OCI-LY1 (cell line): Measurements from ENCODE around the gene WNT8A.

ENCODE experiments used
- H2AFZ ChIP-seq: fragments of 200-600 bp; sonication (generic), shearing (Covaris generic); 2 replicates; pipeline ENCODE4 v1.6.0; 2014; ENCODE audit warnings: antibody characterized with exemption, mild to moderate bottlenecking, low read length
- H3F3A ChIP-seq: fragments of 200-600 bp; sonication (generic), shearing (Covaris generic); 2 replicates; pipeline ENCODE4 v1.6.0; 2014; ENCODE audit warnings: mild to moderate bottlenecking, antibody characterized with exemption, low read length, moderate library complexity; ENCODE audit not compliant: insufficient read depth
- H3K27ac ChIP-seq: fragments of 200-600 bp; sonication (generic); 2 replicates; pipeline ENCODE4 v1.5.1; 2014; ENCODE audit warnings: low read length, mixed run types, mild to moderate bottlenecking, low read depth; ENCODE audit not compliant: poor library complexity, severe bottlenecking
- H3K27me3 ChIP-seq: fragments of 200-600 bp; sonication (generic); 2 replicates; pipeline ENCODE4 v1.6.0; 2014; ENCODE audit warnings: antibody characterized with exemption, mild to moderate bottlenecking, low read length, moderate library complexity; ENCODE audit not compliant: insufficient read depth
- H3K36me3 ChIP-seq: fragments of 200-600 bp; sonication (generic); 2 replicates; pipeline ENCODE4 v1.6.1; 2014; ENCODE audit warnings: mild to moderate bottlenecking, antibody characterized with exemption, low read length, moderate library complexity, mixed read lengths; ENCODE audit not compliant: insufficient read depth
- H3K4me1 ChIP-seq: fragments of 200-600 bp; sonication (generic); 2 replicates; pipeline ENCODE4 v1.5.1; 2014; ENCODE audit warnings: mild to moderate bottlenecking, low read length, moderate library complexity; ENCODE audit not compliant: insufficient read depth, severe bottlenecking
- H3K4me2 ChIP-seq: fragments of 200-600 bp; sonication (generic), shearing (Covaris generic); 2 replicates; pipeline ENCODE4 v1.6.1; 2014; ENCODE audit warnings: low read length
- H3K4me3 ChIP-seq: fragments of 200-600 bp; sonication (generic); 2 replicates; pipeline ENCODE4 v1.5.1; 2014; ENCODE audit warnings: low read length, low read depth, mild to moderate bottlenecking, mixed read lengths; ENCODE audit not compliant: poor library complexity, severe bottlenecking
- H3K79me2 ChIP-seq: fragments of 200-600 bp; shearing (Covaris generic); 2 replicates; pipeline ENCODE4 v1.6.1; 2016; ENCODE audit warnings: mixed run types, low read length, mixed read lengths; ENCODE audit not compliant: insufficient read depth
- H3K9ac ChIP-seq: fragments of 200-600 bp; sonication (generic), shearing (Covaris generic); 2 replicates; pipeline ENCODE4 v1.6.1; 2014; ENCODE audit warnings: mild to moderate bottlenecking, low read length, mixed read lengths
- H3K9me2 ChIP-seq: fragments of 200-600 bp; sonication (generic), shearing (Covaris generic); 2 replicates; pipeline ENCODE4 v1.6.1; 2014; ENCODE audit warnings: low read depth, mild to moderate bottlenecking, low read length, mixed read lengths
- H3K9me3 ChIP-seq: fragments of 200-600 bp; shearing (Covaris generic); 2 replicates; pipeline ENCODE4 v1.6.1; 2014; ENCODE audit warnings: low read length, mixed read lengths
- H4K20me1 ChIP-seq: fragments of 200-600 bp; sonication (generic), shearing (Covaris generic); 2 replicates; pipeline ENCODE4 v1.6.0; 2016; ENCODE audit warnings: mild to moderate bottlenecking, low read length; ENCODE audit not compliant: insufficient read depth
- EZH2 ChIP-seq: fragments of 200-600 bp; sonication (generic), shearing (Covaris generic); IDR thresholded peaks from 2 replicates; pipeline ENCODE4 v1.8.0; 2017; ENCODE audit warnings: borderline replicate concordance, mixed run types, mild to moderate bottlenecking, antibody characterized with exemption, low read length, moderate library complexity, mixed read lengths
- TF ChIP-seq, protein P1 (sequence below): fragments of 200-600 bp; sonication (generic), shearing (Covaris generic); IDR thresholded peaks from 2 replicates; pipeline ENCODE4 v1.5.1; 2017; ENCODE audit warnings: mild to moderate bottlenecking, antibody characterized with exemption, low read length, moderate library complexity, mixed read lengths

The WNT8A gene

DNA sequence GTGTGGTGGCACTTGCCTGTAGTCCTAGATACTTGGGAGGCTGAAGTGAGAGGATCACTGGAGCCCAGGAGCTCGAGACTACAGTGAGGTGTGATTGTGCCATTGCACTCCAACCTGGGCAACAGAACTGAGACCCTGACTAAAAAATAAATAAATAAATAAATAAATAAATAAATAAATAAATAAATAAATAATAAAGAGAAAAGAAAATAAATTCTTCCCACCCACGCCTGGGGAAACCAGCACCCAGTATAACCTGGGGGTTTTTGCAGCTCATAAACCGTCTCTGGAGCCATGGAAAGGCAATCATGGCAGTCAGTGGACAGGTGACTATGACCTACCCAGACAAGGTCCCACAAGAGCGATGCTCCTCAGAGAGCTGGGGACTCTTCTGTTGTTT is 7.9 kb downstream of the WNT8A start:
- Histone ChIP-seq H3F3A (no peaks in the 10 kb centered on the region), H3K9ac (no peak overlapping the region), H3K4me1 (no peaks in the 10 kb centered on the region), H3K9me2 (no peaks in the 10 kb centered on the region), H2AFZ (no peak overlapping the region), H3K27ac (no peak overlapping the region), H3K79me2 (no peaks in the 10 kb centered on the region), H3K4me3 (no peak overlapping the region), H3K4me2 (no peak overlapping the region), H3K27me3 (0 out of 2 replicates have a peak, but pooled peaks cover 6% of the 10 kb centered on the region), H3K36me3 (no peaks in the 10 kb centered on the region), H4K20me1 (no peaks in the 10 kb centered on the region), H3K9me3 (no peaks in the 10 kb centered on the region)
- TF ChIP-seq, protein P1, sequence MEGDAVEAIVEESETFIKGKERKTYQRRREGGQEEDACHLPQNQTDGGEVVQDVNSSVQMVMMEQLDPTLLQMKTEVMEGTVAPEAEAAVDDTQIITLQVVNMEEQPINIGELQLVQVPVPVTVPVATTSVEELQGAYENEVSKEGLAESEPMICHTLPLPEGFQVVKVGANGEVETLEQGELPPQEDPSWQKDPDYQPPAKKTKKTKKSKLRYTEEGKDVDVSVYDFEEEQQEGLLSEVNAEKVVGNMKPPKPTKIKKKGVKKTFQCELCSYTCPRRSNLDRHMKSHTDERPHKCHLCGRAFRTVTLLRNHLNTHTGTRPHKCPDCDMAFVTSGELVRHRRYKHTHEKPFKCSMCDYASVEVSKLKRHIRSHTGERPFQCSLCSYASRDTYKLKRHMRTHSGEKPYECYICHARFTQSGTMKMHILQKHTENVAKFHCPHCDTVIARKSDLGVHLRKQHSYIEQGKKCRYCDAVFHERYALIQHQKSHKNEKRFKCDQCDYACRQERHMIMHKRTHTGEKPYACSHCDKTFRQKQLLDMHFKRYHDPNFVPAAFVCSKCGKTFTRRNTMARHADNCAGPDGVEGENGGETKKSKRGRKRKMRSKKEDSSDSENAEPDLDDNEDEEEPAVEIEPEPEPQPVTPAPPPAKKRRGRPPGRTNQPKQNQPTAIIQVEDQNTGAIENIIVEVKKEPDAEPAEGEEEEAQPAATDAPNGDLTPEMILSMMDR, result no peak
- no peak for TF ChIP-seq EZH2

DNA sequence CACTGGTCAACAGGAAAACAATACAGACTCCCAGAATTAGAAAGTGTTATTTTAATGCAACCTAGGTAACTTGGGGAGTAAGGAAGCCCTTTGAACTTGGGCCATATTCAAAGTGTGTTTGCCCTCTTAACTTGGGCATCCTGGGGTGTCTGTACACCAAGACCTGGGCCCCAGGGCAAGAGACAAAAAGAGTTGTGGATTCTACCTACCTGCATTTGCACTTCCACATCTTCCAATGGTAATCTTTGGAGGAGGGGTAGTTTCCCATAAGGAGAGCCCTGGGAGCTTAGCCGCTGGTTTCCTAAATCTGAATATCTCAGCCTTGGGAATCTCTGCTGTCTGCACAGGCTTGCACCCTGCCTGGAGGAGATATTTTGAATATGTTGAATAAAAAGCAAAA is 8.5 kb downstream of the WNT8A start:
- Histone ChIP-seq H3K27ac (no peak overlapping the region), H3K4me1 (no peaks in the 10 kb centered on the region), H4K20me1 (no peaks in the 10 kb centered on the region), H3F3A (no peaks in the 10 kb centered on the region), H3K4me3 (no peak overlapping the region), H3K9ac (no peak overlapping the region), H3K79me2 (no peaks in the 10 kb centered on the region), H3K27me3 (0 out of 2 replicates have a peak, but pooled peaks cover 6% of the 10 kb centered on the region), H3K4me2 (no peak overlapping the region), H3K9me3 (no peaks in the 10 kb centered on the region), H2AFZ (no peak overlapping the region), H3K9me2 (no peaks in the 10 kb centered on the region), H3K36me3 (no peaks in the 10 kb centered on the region)
- TF ChIP-seq, protein P1, result no peak
- TF ChIP-seq EZH2, result no peak

- no peak overlapping the region for H3K9ac ChIP-seq
- no peaks in the 10 kb centered on the region for H3K4me1 ChIP-seq
- no peaks in the 10 kb centered on the region for H3K79me2 ChIP-seq
- 0 out of 2 replicates have a peak, but pooled peaks cover 6% of the 10 kb centered on the region for H3K27me3 ChIP-seq
- H4K20me1 ChIP-seq, result no peaks in the 10 kb centered on the region
- no peaks in the 10 kb centered on the region for H3K9me3 ChIP-seq
- H3K9me2 ChIP-seq, result no peaks in the 10 kb centered on the region
- no peak overlapping the region for H3K4me2 ChIP-seq
- no peak overlapping the region for H3K4me3 ChIP-seq
- H3F3A ChIP-seq, result no peaks in the 10 kb centered on the region
- H3K27ac ChIP-seq, result no peak overlapping the region
- TF ChIP-seq EZH2, result no peak
- TF ChIP-seq, protein P1, result no peak
- no peak overlapping the region for H2AFZ ChIP-seq
- H3K36me3 ChIP-seq, result no peaks in the 10 kb centered on the region
Measured at GRCh38 chr5:138093036-138093435, 9.2 kb downstream of the WNT8A start.
